IMR-90 (cell line): ENCODE measurements around the gene ZNF320. TPM values are rescaled to one million over a fixed set of nuclear protein-coding genes. Genes with fewer than 3 reads are reported as not detected.
"Not testable (repeated sequence)": the region's sequence is repeated elsewhere in the genome, so short reads cannot be mapped to it uniquely, and the experiment has no call there.

Experiments
- ATAC-seq: fragments of 200-7000 bp; cut with Tn5 transposase; 2 replicates; pipeline ENCODE4 v1.9.1; 2020; ENCODE audit warnings: low read depth, mild to moderate bottlenecking, moderate library complexity
- BruUV-seq: library from RNA; stranded (reverse); fragments of 400-500 nt; replicated peaks from 2 replicates; lab custom pipeline; 2021; lab: Mats Ljungman, UMichigan
- CTCF ChIA-PET: fragments of 300-600 bp; formaldehyde crosslinking; extraction: SDS; loops from one replicate; lab custom pipeline; 2021; ENCODE audit warnings: antibody characterized with exemption; lab: Yijun Ruan, JAX
- POLR2A ChIA-PET: fragments of 300-600 bp; sonication (Branson Sonifier 250); formaldehyde crosslinking; loops from one replicate; lab custom pipeline; 2022; ENCODE audit warnings: antibody characterized with exemption; ENCODE audit not compliant: unreplicated experiment; lab: Charles Lee
- DNase-seq: peaks from one replicate; pipeline ENCODE4 v3.0.0; 2013
- H2AFZ ChIP-seq: replicated peaks from 2 replicates; pipeline ENCODE3; 2013; ENCODE audit warnings: low read length, mild to moderate bottlenecking; ENCODE audit not compliant: poor library complexity
- H2AK5ac ChIP-seq: 2 replicates; pipeline ENCODE4 v1.6.1; 2013; ENCODE audit warnings: low read depth, low read length, inconsistent platforms
- H2AK9ac ChIP-seq: replicated peaks from 2 replicates; pipeline ENCODE3; 2013; ENCODE audit warnings: mild to moderate bottlenecking, low read depth, low read length, moderate library complexity; ENCODE audit not compliant: poor library complexity
- H2BK120ac ChIP-seq: 2 replicates; pipeline ENCODE4 v1.6.1; 2013; ENCODE audit warnings: low read depth, low read length, inconsistent platforms
- H2BK15ac ChIP-seq: 3 replicates; pipeline ENCODE4 v1.6.1; 2013; ENCODE audit warnings: low read depth, low read length, inconsistent platforms
- H2BK20ac ChIP-seq: 2 replicates; pipeline ENCODE4 v1.6.1; 2013; ENCODE audit warnings: low read depth, mild to moderate bottlenecking, inconsistent platforms, low read length, moderate library complexity
- H2BK5ac ChIP-seq: 2 replicates; pipeline ENCODE4 v1.6.1; 2013; ENCODE audit warnings: mild to moderate bottlenecking, low read depth, low read length, inconsistent platforms; ENCODE audit not compliant: poor library complexity, severe bottlenecking
- H3K14ac ChIP-seq: replicated peaks from 2 replicates; pipeline ENCODE4 v1.6.1; 2013; ENCODE audit warnings: low read depth, low read length, inconsistent platforms
- H3K18ac ChIP-seq: 2 replicates; pipeline ENCODE4 v1.6.1; 2013; ENCODE audit warnings: low read depth, low read length, control low read depth
- H3K23ac ChIP-seq: 2 replicates; pipeline ENCODE4 v1.6.1; 2013; ENCODE audit warnings: low read depth, low read length, inconsistent platforms
- H3K27ac ChIP-seq: 2 replicates; pipeline ENCODE4 v1.5.1; 2013; ENCODE audit warnings: mild to moderate bottlenecking, control low read depth, low read length; ENCODE audit not compliant: insufficient read depth
- H3K27me3 ChIP-seq: 2 replicates; pipeline ENCODE4 v1.6.1; 2013; ENCODE audit warnings: low read length; ENCODE audit not compliant: control insufficient read depth, insufficient read depth
- H3K36me3 ChIP-seq: 2 replicates; pipeline ENCODE4 v1.6.1; 2013; ENCODE audit warnings: low read length, mixed read lengths; ENCODE audit not compliant: control insufficient read depth, insufficient read depth
- H3K4ac ChIP-seq: 2 replicates; pipeline ENCODE4 v1.6.1; 2013; ENCODE audit warnings: low read depth, low read length, inconsistent platforms
- H3K4me1 ChIP-seq: 2 replicates; pipeline ENCODE4 v1.6.1; 2013; ENCODE audit warnings: low read length, mixed read lengths; ENCODE audit not compliant: control insufficient read depth, insufficient read depth
- H3K4me2 ChIP-seq: 2 replicates; pipeline ENCODE4 v1.6.1; 2013; ENCODE audit warnings: low read depth, mild to moderate bottlenecking, control low read depth, low read length, moderate library complexity
- H3K4me3 ChIP-seq: 2 replicates; pipeline ENCODE4 v1.5.1; 2013; ENCODE audit warnings: low read depth, mild to moderate bottlenecking, control low read depth, low read length, moderate library complexity; ENCODE audit not compliant: insufficient read depth
- H3K56ac ChIP-seq: 2 replicates; pipeline ENCODE4 v1.6.1; 2013; ENCODE audit warnings: low read length, inconsistent platforms; ENCODE audit not compliant: insufficient read depth; ENCODE audit errors: extremely low read depth
- H3K79me1 ChIP-seq, 2 experiments: 2 replicates each; pipeline ENCODE4 v1.6.1; 2013; ENCODE audit warnings: low read length in 2 of 2, inconsistent platforms in 1 of 2, low read depth in 1 of 2
- H3K9ac ChIP-seq: 2 replicates; pipeline ENCODE4 v1.6.1; 2013; ENCODE audit warnings: low read depth, low read length, control low read depth
- H3K9me1 ChIP-seq: 2 replicates; pipeline ENCODE4 v1.6.1; 2013; ENCODE audit warnings: low read length, inconsistent platforms; ENCODE audit not compliant: insufficient read depth
- H3K9me3 ChIP-seq: 2 replicates; pipeline ENCODE4 v1.6.1; 2013; ENCODE audit warnings: low read length; ENCODE audit not compliant: control insufficient read depth, insufficient read depth
- H4K20me1 ChIP-seq: 2 replicates; pipeline ENCODE4 v1.6.1; 2013; ENCODE audit warnings: low read length, inconsistent platforms; ENCODE audit not compliant: insufficient read depth
- H4K5ac ChIP-seq: 2 replicates; pipeline ENCODE4 v1.6.1; 2013; ENCODE audit warnings: mild to moderate bottlenecking, low read depth, low read length, control low read depth
- H4K8ac ChIP-seq, 2 experiments: 2 replicates each; pipeline ENCODE4 v1.6.1; 2013; ENCODE audit warnings: low read depth in 2 of 2, low read length in 2 of 2, control low read depth in 1 of 2, inconsistent platforms in 1 of 2
- H4K91ac ChIP-seq: 2 replicates; pipeline ENCODE4 v1.6.1; 2013; ENCODE audit warnings: low read depth, low read length, inconsistent platforms; ENCODE audit not compliant: insufficient read depth
- ELK1 ChIP-seq: fragments of 150-350 bp; IDR thresholded peaks from 2 replicates; pipeline ENCODE4 v1.6.1; 2016; ENCODE audit warnings: low read depth, mild to moderate bottlenecking, low read length, moderate library complexity, borderline replicate concordance
- POLR2A ChIP-seq: IDR thresholded peaks from 2 replicates; pipeline ENCODE4 v1.6.1; 2012; ENCODE audit warnings: mild to moderate bottlenecking, low read depth, low read length
- RCOR1 ChIP-seq: IDR thresholded peaks from 2 replicates; pipeline ENCODE4 v1.6.1; 2012; ENCODE audit warnings: mild to moderate bottlenecking, low read length, improper control_type of control experiment; ENCODE audit not compliant: insufficient replicate concordance
- SMC3 ChIP-seq: fragments of 150-350 bp; IDR thresholded peaks from 2 replicates; pipeline ENCODE4 v1.6.1; 2016; ENCODE audit warnings: low read depth, mild to moderate bottlenecking, antibody characterized with exemption, low read length, moderate library complexity
- WGBS, 2 experiments: methylation state at CpG; one replicate each; pipeline versions ENCODE4 v1.1.5 to v1.1.7; 2013; ENCODE audit warnings: missing lambda C conversion rate in 2 of 2; ENCODE audit not compliant: insufficient read length in 1 of 2; ENCODE audit errors: extremely low coverage in 2 of 2; 5-methylcytosine and 5-hydroxymethylcytosine counted together
- dilution Hi-C: fragments of 300-500 bp; cut with HindIII; formaldehyde crosslinking; loops from one replicate; pipeline ENCODE4 v1.14.3; 2018; ENCODE audit warnings: low sequenced_read_pairs; ENCODE audit not compliant: unreplicated experiment
- in situ Hi-C: fragments of 300-500 bp; cut with MboI; formaldehyde crosslinking; loops from 3 replicates; pipeline ENCODE4 v1.14.3; 2019; ENCODE audit warnings: low sequenced_read_pairs, inconsistent platforms, mixed read lengths
- intact Hi-C: fragments of 100-400 bp; cut with micrococcal nuclease; formaldehyde crosslinking; loops from 2 replicates; pipeline ENCODE4 v1.10.0; 2022
- polyA plus RNA-seq, 3 experiments: library from polyadenylated mRNA; depleted of rRNA; stranded (reverse); fragments of >200 nt; gene quantifications; 2 replicates each; pipeline ENCODE4 v1.2.3, GENCODE V29; 2012; ENCODE audit warnings: low replicate concordance in 1 of 3
- total RNA-seq: library from RNA; depleted of rRNA; stranded (reverse); fragments of >200 nt; gene quantifications from 2 replicates; pipeline ENCODE4 v1.2.3, GENCODE V29; 2012

ZNF320 gene
- total and polyA plus RNA-seq, 2 of the 4 experiments (the other 2 are of a cell fraction): 3.4 to 5.0 TPM

GRCh38 chr19:52941941-52942385 is 44.5 kb upstream of the ZNF320 start:
- intact Hi-C loops (loop anchor here (2.0 kb wide), 1 partner anchor 83 kb away; no protein-coding TSS in a partner anchor), in situ Hi-C loops (no loop called here), dilution Hi-C loops (no loop called here)
- TF ChIP-seq POLR2A: no peak
- no peak for TF ChIP-seq ELK1
- no peak for TF ChIP-seq RCOR1
- TF ChIP-seq SMC3: no peak
- Histone ChIP-seq H3K36me3 (peaks cover 3% of the 10 kb centered on the region), H3K56ac (peak overlapping the region; percentile 81; the same call in 1 of the 2 replicates), H2BK120ac (no peak overlapping the region; the same call in 1 of the 2 replicates), H3K9me1 (no peaks in the 10 kb centered on the region), H4K20me1 (no peaks in the 10 kb centered on the region), H3K4me1 (no peaks in the 10 kb centered on the region), H3K4me3 (peak overlapping the region; percentile 74), H4K8ac (peak overlapping the region; percentile 81 to 94), H3K4me2 (peak overlapping the region; percentile 51), H4K91ac (peak overlapping the region; percentile 54), H3K9me3 (peaks cover 5% of the 10 kb centered on the region), H3K23ac (peak overlapping the region; percentile 67; the same call in 1 of the 2 replicates), H3K18ac (no peak overlapping the region), H3K27ac (peak overlapping the region; percentile 62), H2BK15ac (peak overlapping the region; percentile 53; the same call in 1 of the 3 replicates), H3K27me3 (no peaks in the 10 kb centered on the region), H2AK9ac (peak overlapping the region; percentile 73), H2BK5ac (no peak overlapping the region), H3K9ac (peak overlapping the region; percentile 73), H4K5ac (no peak overlapping the region), H3K14ac (peak overlapping the region; percentile 69), H2AK5ac (no peak overlapping the region; the same call in 1 of the 2 replicates), H3K4ac (peak overlapping the region; percentile 73), H2AFZ (peak overlapping the region; percentile 94), H2BK20ac (no peak overlapping the region), H3K79me1 (peaks cover 4 to 8% of the 10 kb centered on the region in 2 experiments; a peak in 2 of 4 replicates)
- no TSS peak for BruUV-seq
- ChIA-PET CTCF (no interaction called here), POLR2A (no interaction called here)
- WGBS, 2 experiments: 0% methylated on average over 6 of the region's 26 CpGs; no CpG with 5 or more reads in 1 of the 2 experiments
- DNase-seq: peak; percentile 20
- peak; percentile 57 for ATAC-seq

GRCh38 chr19:52941523-52941922 is 44.1 kb upstream of the ZNF320 start:
- H4K91ac ChIP-seq, H3K27me3 ChIP-seq, H2AK5ac ChIP-seq, dilution Hi-C loops, H2BK15ac ChIP-seq, H3K9me1 ChIP-seq, H3K36me3 ChIP-seq, H3K9me3 ChIP-seq, intact Hi-C loops, H2BK20ac ChIP-seq, H3K18ac ChIP-seq, H3K23ac ChIP-seq, H2BK120ac ChIP-seq, H4K20me1 ChIP-seq, BruUV-seq, in situ Hi-C loops, H2BK5ac ChIP-seq, H2AFZ ChIP-seq, H3K27ac ChIP-seq, H3K56ac ChIP-seq, DNase-seq, H3K4me1 ChIP-seq, CTCF ChIA-PET, H3K4ac ChIP-seq, H2AK9ac ChIP-seq, H4K5ac ChIP-seq, ATAC-seq: not testable (repeated sequence)
- WGBS, 2 experiments: 83% methylated on average over 1 of the region's 2 CpGs; no CpG with 5 or more reads in 1 of the 2 experiments
- POLR2A ChIA-PET: interaction anchor here (0.6 kb wide), 1 partner anchor 21 kb away, joined by 4 read pairs; no protein-coding TSS in a partner anchor
- peak overlapping the region; percentile 73; the same call in 1 of the 2 replicates for H3K9ac ChIP-seq
- peaks cover 6 to 12% of the 10 kb centered on the region in 2 experiments; a peak in 2 of 4 replicates for H3K79me1 ChIP-seq
- peak overlapping the region; percentile 74 for H3K4me3 ChIP-seq
- peak overlapping the region; percentile 51 for H3K4me2 ChIP-seq
- 0 out of 2 replicates have a peak overlapping the region, but pooled peaks have one; percentile 3 for H3K14ac ChIP-seq
- H4K8ac ChIP-seq: peak overlapping the region in 1 of 2 experiments; percentile 94; a peak in 1 of 4 replicates
